WTC11 (cell line): Measurements from ENCODE around the gene YKT6. TPM values are rescaled to one million over a fixed set of nuclear protein-coding genes. Genes with fewer than 3 reads are reported as not detected.

Experiments used
- ATAC-seq: fragments of 200-7000 bp; cut with Tn5 transposase; 2 replicates; pipeline ENCODE4 v1.10.0; 2021; ENCODE audit warnings: mild to moderate bottlenecking, moderate library complexity
- CTCF ChIA-PET: fragments of 300-600 bp; sonication (Branson Sonifier 250); formaldehyde crosslinking; loops from one replicate; lab custom pipeline; 2021; ENCODE audit warnings: antibody characterized with exemption; lab: Charles Lee
- POLR2A ChIA-PET: fragments of 350-600 bp; sonication (Branson Sonifier 250); formaldehyde crosslinking; loops from one replicate; lab custom pipeline; 2021; ENCODE audit warnings: antibody characterized with exemption; lab: Charles Lee
- DNase-seq: peaks from one replicate; pipeline ENCODE4 v3.0.0; 2021; ENCODE audit warnings: low spot score
- H3K27ac Mint-ChIP-seq: 2 replicates; pipeline ENCODE4 v1.8.0; 2021; ENCODE audit warnings: mixed read lengths
- H3K27me3 Mint-ChIP-seq: 2 replicates; pipeline ENCODE4 v1.8.0; 2021; ENCODE audit warnings: low read depth, mild to moderate bottlenecking, moderate library complexity, mixed read lengths
- H3K36me3 Mint-ChIP-seq: 2 replicates; pipeline ENCODE4 v1.8.0; 2021; ENCODE audit warnings: mixed read lengths
- H3K4me1 Mint-ChIP-seq: 2 replicates; pipeline ENCODE4 v1.8.0; 2022; ENCODE audit warnings: mixed read lengths
- H3K4me3 Mint-ChIP-seq: 2 replicates; pipeline ENCODE4 v1.8.0; 2021; ENCODE audit warnings: mild to moderate bottlenecking, moderate library complexity, mixed read lengths
- H3K9me3 Mint-ChIP-seq: 2 replicates; pipeline ENCODE4 v1.8.0; 2021; ENCODE audit warnings: mixed read lengths
- ATF3 ChIP-seq: sonication (generic); formaldehyde crosslinking; conservative IDR thresholded peaks from 2 replicates; pipeline ENCODE4 v1.8.1; 2022; ENCODE audit warnings: mild to moderate bottlenecking, missing genetic modification reagents
- CREM ChIP-seq: sonication (generic); formaldehyde crosslinking; IDR thresholded peaks from 2 replicates; pipeline ENCODE4 v1.8.1; 2022; ENCODE audit warnings: mild to moderate bottlenecking, missing genetic modification reagents, moderate library complexity
- CTCF ChIP-seq: fragments of 200-600 bp; IDR thresholded peaks from 2 replicates; pipeline ENCODE4 v1.8.0; 2022; ENCODE audit warnings: antibody characterized with exemption
- E2F1 ChIP-seq: sonication (generic); formaldehyde crosslinking; IDR thresholded peaks from 2 replicates; pipeline ENCODE4 v1.8.0; 2022; ENCODE audit warnings: mild to moderate bottlenecking, missing genetic modification reagents
- E2F4 ChIP-seq: sonication (generic); formaldehyde crosslinking; IDR thresholded peaks from 2 replicates; pipeline ENCODE4 v1.8.1; 2022; ENCODE audit warnings: low read depth, mild to moderate bottlenecking, moderate library complexity, missing genetic modification reagents, borderline replicate concordance
- E2F5 ChIP-seq: sonication (generic); formaldehyde crosslinking; IDR thresholded peaks from 2 replicates; pipeline ENCODE4 v1.8.1; 2022; ENCODE audit warnings: mild to moderate bottlenecking, moderate library complexity, missing genetic modification reagents
- ELF4 ChIP-seq: sonication (generic); formaldehyde crosslinking; IDR thresholded peaks from 2 replicates; pipeline ENCODE4 v1.8.1; 2022; ENCODE audit warnings: low read depth, mild to moderate bottlenecking, moderate library complexity, missing genetic modification reagents
- FOXJ3 ChIP-seq: sonication (generic); formaldehyde crosslinking; IDR thresholded peaks from 2 replicates; pipeline ENCODE4 v1.9.0; 2021; ENCODE audit warnings: missing genetic modification reagents, mild to moderate bottlenecking, borderline replicate concordance
- HMGA2 ChIP-seq: fragments of 250-450 bp; sonication (Bioruptor Pico); IDR thresholded peaks from 2 replicates; pipeline ENCODE4 v1.4.0; 2021; ENCODE audit warnings: mild to moderate bottlenecking, moderate library complexity
- JAZF1 ChIP-seq: fragments of 250-450 bp; sonication (Bioruptor Pico); IDR thresholded peaks from 2 replicates; pipeline ENCODE4 v1.9.0; 2021; ENCODE audit warnings: moderate library complexity, mild to moderate bottlenecking, inconsistent platforms
- MYBL2 ChIP-seq: sonication (generic); formaldehyde crosslinking; IDR thresholded peaks from 2 replicates; pipeline ENCODE4 v1.8.1; 2023; ENCODE audit warnings: mild to moderate bottlenecking, moderate library complexity, missing genetic modification reagents
- NR2C2 ChIP-seq: sonication (generic); formaldehyde crosslinking; IDR thresholded peaks from 2 replicates; pipeline ENCODE4 v1.8.0; 2022; ENCODE audit warnings: mild to moderate bottlenecking, missing genetic modification reagents
- RORB ChIP-seq: fragments of 250-450 bp; sonication (Bioruptor Pico); IDR thresholded peaks from 2 replicates; pipeline ENCODE4 v1.9.0; 2021; ENCODE audit warnings: mild to moderate bottlenecking
- USF1 ChIP-seq: sonication (generic); formaldehyde crosslinking; IDR thresholded peaks from 2 replicates; pipeline ENCODE4 v1.8.0; 2022; ENCODE audit warnings: mild to moderate bottlenecking, missing genetic modification reagents
- ZNF219 ChIP-seq: sonication (generic); formaldehyde crosslinking; IDR thresholded peaks from 2 replicates; pipeline ENCODE4 v1.8.0; 2023; ENCODE audit warnings: missing genetic modification reagents, mild to moderate bottlenecking, borderline replicate concordance
- ZNF263 ChIP-seq: sonication (generic); formaldehyde crosslinking; IDR thresholded peaks from 2 replicates; pipeline ENCODE4 v1.8.1; 2022; ENCODE audit warnings: low read depth, mild to moderate bottlenecking, moderate library complexity, missing genetic modification reagents
- ZNF317 ChIP-seq: sonication (generic); formaldehyde crosslinking; IDR thresholded peaks from 2 replicates; pipeline ENCODE4 v1.8.1; 2023; ENCODE audit warnings: low read depth, mild to moderate bottlenecking, moderate library complexity, missing genetic modification reagents, borderline replicate concordance
- ZSCAN18 ChIP-seq: fragments of 250-450 bp; sonication (Bioruptor Pico); IDR thresholded peaks from 2 replicates; pipeline ENCODE4 v2.1.2; 2022; ENCODE audit warnings: mild to moderate bottlenecking, moderate library complexity
- total RNA-seq: library from RNA; stranded (reverse); gene quantifications from 3 replicates; pipeline ENCODE4 v1.2.3, GENCODE V29; 2021

YKT6 gene
- total RNA-seq, 1 experiment from 2014 or later: 102 TPM

- TF ChIP-seq E2F1 (no peak), HMGA2 (CRISPR knock-in tag) (no peak)
These were observed 11.2 kb downstream of the YKT6 start (continued) for GRCh38 chr7:44212018-44212417.

GRCh38 chr7:44212581-44213184 is 11.9 kb downstream of the YKT6 start:
- H3K27me3 Mint-ChIP-seq: no peaks in the 10 kb centered on the region
- no peak for ATAC-seq
- peaks cover 15% of the 10 kb centered on the region for H3K4me1 Mint-ChIP-seq
- H3K27ac Mint-ChIP-seq: no peak overlapping the region
- H3K36me3 Mint-ChIP-seq: peaks cover 38% of the 10 kb centered on the region
- POLR2A ChIA-PET: no interaction called here
- TF ChIP-seq ZNF263 (CRISPR knock-in tag) (no peak), USF1 (CRISPR knock-in tag) (no peak), ZNF317 (CRISPR knock-in tag) (no peak), RORB (CRISPR knock-in tag) (no peak), ELF4 (CRISPR knock-in tag) (no peak), FOXJ3 (CRISPR knock-in tag) (no peak), CTCF (no peak), E2F5 (CRISPR knock-in tag) (no peak), NR2C2 (no peak), ZNF219 (CRISPR knock-in tag) (no peak), E2F4 (no peak), CREM (CRISPR knock-in tag) (no peak), ZSCAN18 (no peak), ATF3 (CRISPR knock-in tag) (no peak), JAZF1 (CRISPR knock-in tag) (no peak), MYBL2 (CRISPR knock-in tag) (no peak)
- CTCF ChIA-PET: interaction anchor here (1.4 kb wide), 1 partner anchor 81 kb away, joined by 3 read pairs; no protein-coding TSS in a partner anchor
- DNase-seq: peak; percentile 3
- no peaks in the 10 kb centered on the region for H3K9me3 Mint-ChIP-seq
- H3K4me3 Mint-ChIP-seq: no peak overlapping the region
